Naive B cell (primary cell): ENCODE measurements around the gene EPB41L4A. TPM values are rescaled to one million over a fixed set of nuclear protein-coding genes. Genes with fewer than 3 reads are reported as not detected.

Source experiments
- ATAC-seq, 2 donors: fragments of 150-1000 bp; cut with Tn5 transposase; 2 replicates each; pipeline ENCODE4 v1.10.0; 2021; ENCODE audit warnings: low read depth in 2 of 2, mild to moderate bottlenecking in 2 of 2, moderate library complexity in 2 of 2
- DNase-seq: peaks from one replicate; pipeline ENCODE4 v3.0.0; 2022
- H3K27ac Mint-ChIP-seq, 6 donors: one replicate each; pipeline ENCODE4 v1.8.0; 2020 to 2022; ENCODE audit warnings: mild to moderate bottlenecking in 6 of 6, mixed read lengths in 6 of 6, moderate library complexity in 5 of 6, inconsistent platforms in 2 of 6
- H3K27me3 Mint-ChIP-seq, 3 donors: one replicate each; pipeline ENCODE4 v1.8.0; 2021 to 2022; ENCODE audit warnings: mixed read lengths in 3 of 3, mild to moderate bottlenecking in 1 of 3
- H3K36me3 Mint-ChIP-seq, 2 donors: one replicate each; pipeline ENCODE4 v1.8.0; 2020 to 2022; ENCODE audit warnings: mixed read lengths in 2 of 2, inconsistent platforms in 1 of 2, mild to moderate bottlenecking in 1 of 2
- H3K4me1 Mint-ChIP-seq, 3 donors: one replicate each; pipeline ENCODE4 v1.8.0; 2020 to 2022; ENCODE audit warnings: mixed read lengths in 3 of 3, inconsistent platforms in 1 of 3, mild to moderate bottlenecking in 1 of 3, moderate library complexity in 1 of 3
- H3K4me3 Mint-ChIP-seq, 8 donors: one replicate each; pipeline ENCODE4 v1.8.0; 2020 to 2022; ENCODE audit warnings: mild to moderate bottlenecking in 8 of 8, mixed read lengths in 8 of 8, moderate library complexity in 8 of 8, inconsistent platforms in 2 of 8
- H3K9me3 Mint-ChIP-seq, 7 donors: one replicate each; pipeline ENCODE4 v1.8.0; 2020 to 2022; ENCODE audit warnings: mixed read lengths in 7 of 7, mild to moderate bottlenecking in 5 of 7, inconsistent platforms in 2 of 7, moderate library complexity in 1 of 7
- polyA plus RNA-seq, 6 donors: library from polyadenylated mRNA; unstranded; fragments of 300-500 nt; fragmentation: Illumina TruSeq; gene quantifications; one replicate each; pipeline ENCODE4 v1.2.3, GENCODE V29; 2021; ENCODE audit warnings: low read depth in 6 of 6

The EPB41L4A gene
- polyA plus RNA-seq, 6 donors from 2014 or later = 0.92 to 4.7 (median 1.5) TPM

GRCh38 chr5:112270299-112271293 is 148.5 kb downstream of the EPB41L4A start:
- DNase-seq (no peak), ATAC-seq (no peak)
- Mint-ChIP-seq H3K4me3 (no peak overlapping the region), H3K36me3 (peaks cover 0 to 2% of the 10 kb centered on the region in 2 donors), H3K4me1 (peaks cover 0 to 3% (median 0%) of the 10 kb centered on the region in 3 donors), H3K27ac (no peak overlapping the region), H3K27me3 (peaks cover 5 to 11% (median 9%) of the 10 kb centered on the region in 3 donors), H3K9me3 (no peaks in the 10 kb centered on the region)

DNA sequence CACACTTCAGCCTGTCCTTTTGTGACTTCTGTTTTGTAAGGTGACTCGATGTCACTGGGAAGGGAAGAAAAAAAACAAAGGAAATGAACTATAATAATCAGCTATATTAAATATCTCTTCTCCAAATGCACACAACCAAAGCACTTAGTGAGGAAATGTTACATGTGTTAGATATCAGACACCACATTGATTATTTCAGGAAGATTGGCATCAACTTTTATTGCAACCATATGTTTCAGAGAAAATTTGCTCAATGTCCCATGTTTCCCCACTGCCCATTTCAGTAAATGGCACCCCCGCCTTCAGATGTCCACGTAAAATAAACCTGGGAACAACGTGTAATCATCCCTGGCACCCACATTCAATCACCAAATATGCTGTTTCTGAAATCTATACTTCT is 151.8 kb downstream of the EPB41L4A start:
- no peak for ATAC-seq
- Mint-ChIP-seq H3K4me1 (peaks cover 0 to 3% (median 0%) of the 10 kb centered on the region in 3 donors), H3K4me3 (no peak overlapping the region), H3K9me3 (no peaks in the 10 kb centered on the region), H3K27me3 (peaks cover 5 to 9% (median 5%) of the 10 kb centered on the region in 3 donors), H3K27ac (no peak overlapping the region), H3K36me3 (peaks cover 0 to 4% of the 10 kb centered on the region in 2 donors)
- DNase-seq = no peak

- peaks cover 0 to 1% (median 0%) of the 10 kb centered on the region in 7 donors for H3K9me3 Mint-ChIP-seq
- DNase-seq (no peak), ATAC-seq (no peak)
- peaks cover 0 to 3% (median 0%) of the 10 kb centered on the region in 3 donors for H3K4me1 Mint-ChIP-seq
- H3K27me3 Mint-ChIP-seq = peaks cover 2 to 9% (median 8%) of the 10 kb centered on the region in 3 donors
- H3K4me3 Mint-ChIP-seq = no peak overlapping the region
- no peak overlapping the region for H3K27ac Mint-ChIP-seq
- H3K36me3 Mint-ChIP-seq = peaks cover 0 to 4% of the 10 kb centered on the region in 2 donors
Observed at GRCh38 chr5:112264666-112265065, 154.4 kb downstream of the EPB41L4A start.

GRCh38 chr5:112264151-112264550 is 154.9 kb downstream of the EPB41L4A start:
- ATAC-seq (no peak), DNase-seq (no peak)
- Mint-ChIP-seq H3K4me3 (no peak overlapping the region), H3K27me3 (peaks cover 0 to 11% (median 9%) of the 10 kb centered on the region in 3 donors), H3K9me3 (peaks cover 0 to 2% (median 0%) of the 10 kb centered on the region in 7 donors), H3K27ac (no peak overlapping the region), H3K36me3 (peaks cover 0 to 4% of the 10 kb centered on the region in 2 donors), H3K4me1 (peaks cover 0 to 3% (median 0%) of the 10 kb centered on the region in 3 donors)

GRCh38 chr5:112263469-112263868 is 155.6 kb downstream of the EPB41L4A start:
- Mint-ChIP-seq H3K36me3 (peaks cover 0 to 4% of the 10 kb centered on the region in 2 donors), H3K27me3 (peaks cover 5 to 17% (median 13%) of the 10 kb centered on the region in 3 donors), H3K4me1 (peaks cover 0 to 2% (median 0%) of the 10 kb centered on the region in 3 donors), H3K27ac (no peak overlapping the region), H3K4me3 (no peak overlapping the region), H3K9me3 (peaks cover 0 to 2% (median 0%) of the 10 kb centered on the region in 7 donors)
- ATAC-seq = no peak
- no peak for DNase-seq

DNA sequence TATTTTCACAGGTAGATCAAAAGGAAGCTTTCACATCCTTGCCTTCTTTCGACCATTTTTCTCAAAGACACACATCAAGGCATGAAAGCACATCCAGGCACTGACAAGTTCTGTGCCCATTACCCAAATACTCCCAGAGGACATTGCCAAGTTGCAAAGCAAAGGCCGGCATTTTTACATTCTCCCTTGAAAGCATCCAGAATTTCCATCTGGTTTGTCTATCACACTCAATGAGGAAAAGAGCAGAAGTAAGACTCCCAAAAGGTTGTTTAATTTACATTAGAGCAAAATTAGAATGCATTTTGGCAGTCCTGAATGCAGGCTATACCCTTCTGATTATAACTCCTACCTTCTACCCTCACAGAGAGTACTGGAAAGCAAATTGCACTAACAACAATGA is 160.5 kb downstream of the EPB41L4A start:
- no peak overlapping the region for H3K27ac Mint-ChIP-seq
- no peak overlapping the region for H3K4me3 Mint-ChIP-seq
- peaks cover 0 to 2% (median 0%) of the 10 kb centered on the region in 7 donors for H3K9me3 Mint-ChIP-seq
- ATAC-seq (no peak), DNase-seq (no peak)
- no peaks in the 10 kb centered on the region for H3K36me3 Mint-ChIP-seq
- peaks cover 5 to 17% (median 11%) of the 10 kb centered on the region in 3 donors for H3K27me3 Mint-ChIP-seq
- H3K4me1 Mint-ChIP-seq = no peaks in the 10 kb centered on the region

GRCh38 chr5:112257976-112258375 is 161.1 kb downstream of the EPB41L4A start:
- peaks cover 0 to 2% (median 0%) of the 10 kb centered on the region in 7 donors for H3K9me3 Mint-ChIP-seq
- H3K36me3 Mint-ChIP-seq = no peaks in the 10 kb centered on the region
- H3K27me3 Mint-ChIP-seq = peaks cover 5 to 17% (median 11%) of the 10 kb centered on the region in 3 donors
- no peak for ATAC-seq
- H3K4me3 Mint-ChIP-seq = no peak overlapping the region
- no peak for DNase-seq
- no peak overlapping the region for H3K27ac Mint-ChIP-seq
- no peaks in the 10 kb centered on the region for H3K4me1 Mint-ChIP-seq

DNA sequence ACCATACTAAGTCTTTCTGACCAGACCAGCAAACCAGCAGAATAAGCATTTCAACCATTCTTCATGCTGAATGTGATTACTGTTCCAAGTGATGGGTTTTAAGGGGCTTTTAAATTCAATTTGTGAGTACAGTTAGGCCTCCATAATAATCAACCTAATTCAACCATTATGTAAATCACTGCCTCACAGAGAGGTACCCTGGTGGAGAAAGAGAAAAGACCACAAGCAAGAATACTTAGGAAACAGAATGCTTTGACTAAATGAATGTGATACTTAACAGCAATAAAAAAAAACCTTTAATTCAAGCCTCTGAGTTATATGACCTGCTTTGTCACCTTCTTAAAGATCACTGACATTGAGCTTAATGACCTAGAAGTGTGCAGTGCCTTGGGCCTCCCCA is 162.1 kb downstream of the EPB41L4A start:
- peaks cover 0 to 2% (median 0%) of the 10 kb centered on the region in 7 donors for H3K9me3 Mint-ChIP-seq
- H3K27ac Mint-ChIP-seq = no peak overlapping the region
- no peak overlapping the region for H3K4me3 Mint-ChIP-seq
- ATAC-seq (no peak), DNase-seq (no peak)
- peaks cover 5 to 17% (median 11%) of the 10 kb centered on the region in 3 donors for H3K27me3 Mint-ChIP-seq
- no peaks in the 10 kb centered on the region for H3K36me3 Mint-ChIP-seq
- H3K4me1 Mint-ChIP-seq = no peaks in the 10 kb centered on the region

DNA sequence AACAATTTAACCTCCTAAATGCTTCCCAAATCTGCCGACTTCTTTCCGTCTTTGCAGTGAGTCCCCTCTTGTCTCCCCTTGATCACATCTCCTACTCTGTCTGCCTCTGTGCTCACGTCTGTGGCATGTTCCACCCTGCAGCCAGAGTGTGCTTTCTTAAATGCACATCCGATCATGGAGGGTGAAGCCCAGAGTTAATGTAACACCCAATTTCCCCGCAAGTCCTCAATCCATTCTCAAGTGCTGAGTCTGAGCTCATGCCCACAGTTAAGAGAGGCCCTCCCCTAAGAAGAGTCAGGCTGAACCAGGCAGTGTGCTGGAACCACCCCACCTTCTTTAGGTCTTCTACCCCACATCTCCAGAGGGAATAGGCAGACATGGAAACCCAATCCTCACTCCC is 164.8 kb downstream of the EPB41L4A start:
- no peaks in the 10 kb centered on the region for H3K9me3 Mint-ChIP-seq
- H3K27ac Mint-ChIP-seq = no peak overlapping the region
- peaks cover 5 to 14% (median 10%) of the 10 kb centered on the region in 3 donors for H3K27me3 Mint-ChIP-seq
- H3K36me3 Mint-ChIP-seq = no peaks in the 10 kb centered on the region
- ATAC-seq = no peak
- DNase-seq = no peak
- no peaks in the 10 kb centered on the region for H3K4me1 Mint-ChIP-seq
- no peak overlapping the region for H3K4me3 Mint-ChIP-seq

GRCh38 chr5:112253478-112254250 is 165.4 kb downstream of the EPB41L4A start:
- H3K27ac Mint-ChIP-seq = no peak overlapping the region
- ATAC-seq = no peak
- no peak for DNase-seq
- H3K4me3 Mint-ChIP-seq = no peak overlapping the region
- no peaks in the 10 kb centered on the region for H3K4me1 Mint-ChIP-seq
- H3K36me3 Mint-ChIP-seq = no peaks in the 10 kb centered on the region
- peaks cover 3 to 15% (median 6%) of the 10 kb centered on the region in 3 donors for H3K27me3 Mint-ChIP-seq
- H3K9me3 Mint-ChIP-seq = no peaks in the 10 kb centered on the region

- Mint-ChIP-seq H3K27ac (no peak overlapping the region), H3K4me1 (peaks cover 0 to 3% (median 0%) of the 10 kb centered on the region in 3 donors), H3K9me3 (no peaks in the 10 kb centered on the region), H3K4me3 (no peak overlapping the region), H3K36me3 (no peaks in the 10 kb centered on the region), H3K27me3 (peaks cover 4 to 20% (median 15%) of the 10 kb centered on the region in 3 donors)
- no peak for ATAC-seq
- no peak for DNase-seq
Observed at GRCh38 chr5:112250551-112250950, 168.5 kb downstream of the EPB41L4A start.

DNA sequence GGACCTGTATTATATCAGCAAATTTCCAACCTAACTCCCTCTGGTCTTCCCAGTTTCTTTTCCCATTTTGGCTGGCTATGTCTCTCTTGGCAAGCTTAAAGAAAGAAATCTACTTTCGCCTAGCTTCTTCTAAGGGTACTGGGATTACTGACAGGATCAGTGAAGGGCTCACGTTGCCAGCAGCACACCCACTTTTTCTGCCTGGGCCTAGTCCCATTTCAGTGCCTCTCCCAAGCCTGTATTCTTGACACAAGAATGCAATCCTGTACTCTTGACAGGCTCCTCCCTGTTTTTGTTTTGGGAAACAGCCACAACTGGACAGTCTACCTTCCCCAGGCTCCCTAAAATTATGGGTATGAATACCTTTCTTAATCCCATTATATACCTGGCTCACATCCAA is 170.5 kb downstream of the EPB41L4A start:
- peaks cover 8 to 23% (median 20%) of the 10 kb centered on the region in 3 donors for H3K27me3 Mint-ChIP-seq
- H3K9me3 Mint-ChIP-seq = no peaks in the 10 kb centered on the region
- peaks cover 0 to 4% (median 0%) of the 10 kb centered on the region in 3 donors for H3K4me1 Mint-ChIP-seq
- H3K27ac Mint-ChIP-seq = peak overlapping the region in 1 of 6 donors; percentile 44
- H3K4me3 Mint-ChIP-seq = no peak overlapping the region
- no peak for DNase-seq
- no peaks in the 10 kb centered on the region for H3K36me3 Mint-ChIP-seq
- ATAC-seq = no peak

DNA sequence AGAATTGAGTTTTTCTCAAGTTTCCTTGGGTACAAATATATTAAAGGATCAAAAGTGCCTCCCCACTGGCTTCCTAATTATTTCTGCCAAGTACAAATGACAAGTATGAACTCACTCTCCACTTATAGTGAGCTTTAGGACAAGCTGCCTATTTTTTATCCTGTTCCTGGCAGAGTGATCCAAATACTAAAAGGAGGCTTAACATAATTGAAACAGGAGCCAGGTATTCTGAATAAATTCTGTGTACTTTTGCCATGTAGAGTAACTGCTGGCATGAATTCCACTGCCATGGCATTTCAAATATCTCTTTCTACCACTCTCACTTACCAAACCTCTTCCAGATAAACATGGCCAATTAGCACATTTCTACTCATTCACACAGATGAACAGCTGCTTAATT is 171.1 kb downstream of the EPB41L4A start:
- no peak for ATAC-seq
- H3K4me3 Mint-ChIP-seq = no peak overlapping the region

More for the DNA sequence above, 171.1 kb downstream of the EPB41L4A start:
- H3K27me3 Mint-ChIP-seq = peaks cover 8 to 23% (median 20%) of the 10 kb centered on the region in 3 donors
- H3K36me3 Mint-ChIP-seq = no peaks in the 10 kb centered on the region
- H3K4me1 Mint-ChIP-seq = peaks cover 0 to 4% (median 0%) of the 10 kb centered on the region in 3 donors
- H3K9me3 Mint-ChIP-seq = no peaks in the 10 kb centered on the region
- H3K27ac Mint-ChIP-seq = no peak overlapping the region
- no peak for DNase-seq
